ENCODE data around the gene SEC14L2.
"Not testable (repeated sequence)": the region's sequence is repeated elsewhere in the genome, so short reads cannot be mapped to it uniquely, and the experiment has no call there.

SEC14L2 gene

GRCh38 chr22:30380011-30380410 lies 16.8 kb upstream of the SEC14L2 start:
- no peak for DNase-seq

GRCh38 chr22:30381264-30381663 lies 15.6 kb upstream of the SEC14L2 start:
- DNase-seq: no peak

- DNase-seq: no peak
Observed at GRCh38 chr22:30382340-30382739, 14.5 kb upstream of the SEC14L2 start.

- no peak for DNase-seq
Observed at GRCh38 chr22:30383061-30383460, 13.8 kb upstream of the SEC14L2 start.

- no peak for DNase-seq
Observed at GRCh38 chr22:30385942-30386341, 10.9 kb upstream of the SEC14L2 start.

GRCh38 chr22:30386608-30386959 lies 10.2 kb upstream of the SEC14L2 start:
- DNase-seq: no peak

- DNase-seq: peak; percentile 83
Observed at GRCh38 chr22:30386960-30387827, 9.6 kb upstream of the SEC14L2 start, which contains the start of gene RNF215. Gene RNF215 (minus strand): TSS chr22:30387411. CDS start chr22:30387313, 98 bp downstream.

- peak; percentile 87 for DNase-seq
Observed at GRCh38 chr22:30390974-30391691, 5.7 kb upstream of the SEC14L2 start.

GRCh38 chr22:30392661-30393321 lies 4.0 kb upstream of the SEC14L2 start:
- DNase-seq: no peak

GRCh38 chr22:30393322-30393680 lies 3.5 kb upstream of the SEC14L2 start:
- DNase-seq: no peak

GRCh38 chr22:30393885-30394284 lies 2.9 kb upstream of the SEC14L2 start:
- DNase-seq: no peak

GRCh38 chr22:30397656-30398635 lies 1.1 kb downstream of the SEC14L2 start:
- DNase-seq: no peak

GRCh38 chr22:30398685-30399680 lies 2.2 kb downstream of the SEC14L2 start:
- no peak for DNase-seq

GRCh38 chr22:30399718-30400117 lies 2.9 kb downstream of the SEC14L2 start:
- DNase-seq: no peak

- DNase-seq: no peak
Observed at GRCh38 chr22:30400159-30400558, 3.3 kb downstream of the SEC14L2 start.

- DNase-seq: not testable (repeated sequence)
Observed at GRCh38 chr22:30401024-30401423, 4.2 kb downstream of the SEC14L2 start.

- no peak for DNase-seq
Observed at GRCh38 chr22:30402028-30402765, 5.4 kb downstream of the SEC14L2 start.

GRCh38 chr22:30402766-30403104 lies 5.9 kb downstream of the SEC14L2 start:
- DNase-seq: not testable (repeated sequence)

- no peak for DNase-seq
Observed at GRCh38 chr22:30404307-30404706, 7.5 kb downstream of the SEC14L2 start.

GRCh38 chr22:30405731-30406130 lies 8.9 kb downstream of the SEC14L2 start:
- no peak for DNase-seq
